ENCODE measurements around the gene VWA8.

- TF ChIP-seq EZH2phosphoT487 (IDR thresholded peaks at IDR 0.05; ENCODE audit: borderline replicate concordance) (no peak), EZH2 (IDR thresholded peaks at IDR 0.05) (no peak), CTCF (IDR thresholded peaks at IDR 0.05 in 2 of 3, conservative IDR thresholded peaks at IDR 0.05 in 1 of 3; ENCODE audit: borderline replicate concordance in 1 of 3, insufficient read depth in 1 of 3, low read depth in 2 of 3, low read length in 2 of 3) (no peak), CEBPB (IDR thresholded peaks at IDR 0.05; ENCODE audit: low read depth) (no peak), ELF1 (IDR thresholded peaks at IDR 0.05; ENCODE audit: borderline replicate concordance, low read depth) (no peak), POLR2A (IDR thresholded peaks at IDR 0.05; ENCODE audit: borderline replicate concordance, extremely low read depth, insufficient read depth, insufficient read length) (no peak), SIN3A (IDR thresholded peaks at IDR 0.05; ENCODE audit: low read depth) (no peak), JUND (IDR thresholded peaks at IDR 0.05) (no peak)
These were observed 69.8 kb downstream of the VWA8 start for GRCh38 chr13:41891119-41891518.

Data from HCT116 (cell line).